T-helper 9 cell (primary cell): ENCODE results near the gene FBXL4.

Source experiments
- DNase-seq: peaks from one replicate; pipeline ENCODE4 v3.0.0-alpha.2; 2020

Gene FBXL4

DNA sequence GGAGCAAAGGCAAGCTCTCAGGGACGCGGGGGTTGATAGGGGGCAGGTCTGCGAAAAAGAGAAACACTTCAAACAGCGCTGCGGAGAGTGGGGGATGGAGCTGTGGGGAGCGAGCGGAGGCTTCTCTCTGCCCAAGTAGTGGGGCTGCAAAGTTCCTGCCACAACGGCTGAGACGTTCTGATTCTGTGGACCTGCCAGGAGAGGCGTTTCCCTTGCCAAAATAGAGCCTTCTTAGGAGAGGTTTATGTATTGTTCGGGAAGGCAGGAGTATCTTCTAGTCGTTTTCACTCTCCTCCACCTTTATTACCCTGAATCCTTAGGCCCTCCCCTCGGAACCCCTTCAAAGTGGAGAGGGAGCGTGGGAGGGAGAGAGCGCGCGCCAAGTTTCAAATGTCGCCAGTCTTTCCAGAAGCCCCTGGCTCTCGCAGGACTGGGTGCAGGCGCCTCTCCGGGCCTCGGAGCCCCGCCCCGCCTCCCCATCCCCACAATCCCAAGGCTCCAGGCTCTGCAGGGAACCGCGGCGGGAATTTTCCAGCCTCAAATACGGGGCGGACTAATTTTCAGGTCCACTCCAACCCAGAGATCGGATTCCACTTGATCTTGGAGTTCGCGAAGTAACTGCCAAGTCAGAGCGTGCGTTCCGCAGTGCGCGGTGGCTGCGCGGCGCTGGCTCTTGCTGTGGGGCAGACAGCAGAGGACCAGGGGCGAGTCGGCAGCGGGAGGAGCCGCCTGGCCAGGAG lies 123.4 kb downstream of the FBXL4 start:
- no peak for DNase-seq

GRCh38 chr6:98823428-98824161 lies 124.2 kb downstream of the FBXL4 start:
- DNase-seq, result no peak

GRCh38 chr6:98821756-98822405 lies 125.9 kb downstream of the FBXL4 start:
- no peak for DNase-seq
